HepG2 (cell line): ENCODE results near the gene LBR.

Experiments
- ATF3 ChIP-seq: sonication (generic); formaldehyde crosslinking; IDR thresholded peaks from 2 replicates; pipeline ENCODE4 v1.4.0; 2020; ENCODE audit warnings: missing genetic modification reagents
- ATM ChIP-seq: fragments of 450-650 bp; IDR thresholded peaks from 2 replicates; pipeline ENCODE4 v1.7.1; 2017; ENCODE audit warnings: mild to moderate bottlenecking, borderline replicate concordance
- CEBPB ChIP-seq: IDR thresholded peaks from 2 replicates; pipeline ENCODE4 v1.6.1; 2011; ENCODE audit warnings: low read depth, low read length, improper control_type of control experiment, borderline replicate concordance
- MXI1 ChIP-seq: IDR thresholded peaks from 3 replicates; pipeline ENCODE4 v1.6.1; 2012; ENCODE audit warnings: low read depth, low read length, inconsistent platforms, borderline replicate concordance
- MYNN ChIP-seq: sonication (generic); formaldehyde crosslinking; IDR thresholded peaks from 2 replicates; pipeline ENCODE4 v1.4.0; 2020; ENCODE audit warnings: mild to moderate bottlenecking, low read depth, missing genetic modification reagents
- PHF8 ChIP-seq: sonication (generic); formaldehyde crosslinking; IDR thresholded peaks from 2 replicates; pipeline ENCODE4 v1.5.0; 2020; ENCODE audit warnings: missing genetic modification reagents

GRCh38 chr1:225449774-225450173 lies 21.9 kb upstream of the LBR start:
- TF ChIP-seq CEBPB (no peak), PHF8 (CRISPR knock-in tag) (no peak), MYNN (CRISPR knock-in tag) (no peak), MXI1 (no peak), ATM (no peak), ATF3 (CRISPR knock-in tag) (no peak)
